B cell (primary cell): ENCODE data around the gene CBX8. TPM values are rescaled to one million over a fixed set of nuclear protein-coding genes. Genes with fewer than 3 reads are reported as not detected.
A peak's percentile ranks its signal among the peaks of the same experiment; 100 is the strongest.

Experiments
- ATAC-seq: fragments of 200-7000 bp; cut with Tn5 transposase; one replicate; pipeline ENCODE4 v1.10.0; 2021; ENCODE audit warnings: low read depth, mild to moderate bottlenecking, moderate number of reproducible peaks, moderate library complexity
- CTCF ChIA-PET: fragments of 350-600 bp; sonication (Branson Sonifier 250); formaldehyde crosslinking; loops from one replicate; lab custom pipeline; 2021; ENCODE audit warnings: antibody characterized with exemption, inconsistent platforms; lab: Charles Lee
- POLR2A ChIA-PET: fragments of 350-600 bp; sonication (Branson Sonifier 250); formaldehyde crosslinking; loops from one replicate; lab custom pipeline; 2021; ENCODE audit warnings: antibody characterized with exemption; lab: Charles Lee
- DNase-seq: peaks from one replicate; pipeline ENCODE4 v3.0.0; 2013
- H2AFZ ChIP-seq: 2 replicates; pipeline ENCODE4 v1.6.1; 2012; ENCODE audit warnings: mild to moderate bottlenecking, low read depth, low read length; ENCODE audit not compliant: insufficient read depth, poor library complexity, severe bottlenecking
- H3K27ac ChIP-seq, 2 donors: 1 replicate in 1 of 2; 2 replicates in 1 of 2; pipeline ENCODE4 v1.5.1; 2012 to 2013; ENCODE audit warnings: low read length in 2 of 2, mild to moderate bottlenecking in 2 of 2, moderate library complexity in 1 of 2
- H3K27me3 ChIP-seq, 4 experiments: fragments of 200-600 bp in 1 of 4; sonication (generic) in 1 of 4; replicated peaks in 1 of 4; 1 replicate in 2 of 4; 2 replicates in 2 of 4; pipeline versions ENCODE4 v1.6.1 to v1.7.0; 2013 to 2016; ENCODE audit warnings: low read length in 3 of 4, mild to moderate bottlenecking in 2 of 4, mixed read lengths in 1 of 4, moderate library complexity in 1 of 4; ENCODE audit not compliant: insufficient read depth in 4 of 4, control insufficient read depth in 3 of 4; ENCODE audit errors: control extremely low read depth in 1 of 4
- H3K36me3 ChIP-seq, 2 experiments: replicated peaks in 1 of 2; 1 replicate in 1 of 2; 2 replicates in 1 of 2; pipeline versions ENCODE4 v1.6.1 to v1.7.1; 2013; ENCODE audit warnings: low read length in 1 of 2; ENCODE audit not compliant: insufficient read depth in 2 of 2, control insufficient read depth in 1 of 2; ENCODE audit errors: control extremely low read depth in 1 of 2, extremely low read depth in 1 of 2
- H3K4me1 ChIP-seq, 2 donors: fragments of 200-600 bp in 1 of 2; sonication (generic) in 1 of 2; 1 replicate in 1 of 2; 2 replicates in 1 of 2; pipeline versions ENCODE4 v1.5.1 to v1.6.1; 2013 to 2017; ENCODE audit warnings: low read length in 2 of 2; ENCODE audit not compliant: control insufficient read depth in 2 of 2, insufficient read depth in 2 of 2
- H3K4me2 ChIP-seq: replicated peaks from 2 replicates; pipeline ENCODE3; 2012; ENCODE audit warnings: mild to moderate bottlenecking, low read depth, low read length; ENCODE audit not compliant: poor library complexity, severe bottlenecking
- H3K4me3 ChIP-seq, 5 experiments: fragments of 200-600 bp in 1 of 5; sonication (generic) in 1 of 5; 1 replicate in 3 of 5; 2 replicates in 2 of 5; pipeline versions ENCODE4 v1.5.1 to v1.7.0; 2011 to 2016; ENCODE audit warnings: low read length in 4 of 5, mild to moderate bottlenecking in 4 of 5, low read depth in 2 of 5, control low read depth in 1 of 5, moderate library complexity in 1 of 5; ENCODE audit not compliant: insufficient read depth in 1 of 5; ENCODE audit errors: control extremely low read depth in 1 of 5, extremely low read depth in 1 of 5
- H3K79me2 ChIP-seq: fragments of 200-600 bp; sonication (generic); one replicate; pipeline ENCODE4 v1.6.0; 2016; ENCODE audit warnings: low read length; ENCODE audit not compliant: control insufficient read depth, insufficient read depth
- H3K9ac ChIP-seq: fragments of 200-600 bp; sonication (generic); 2 replicates; pipeline ENCODE4 v1.6.1; 2017; ENCODE audit warnings: mild to moderate bottlenecking, low read length, moderate library complexity
- H3K9me3 ChIP-seq, 3 donors: one replicate each; pipeline versions ENCODE4 v1.6.1 to v1.7.1; 2013; ENCODE audit warnings: low read length in 2 of 3; ENCODE audit not compliant: control insufficient read depth in 2 of 3, insufficient read depth in 1 of 3; ENCODE audit errors: control extremely low read depth in 1 of 3
- H4K20me1 ChIP-seq: 2 replicates; pipeline ENCODE4 v1.6.0; 2012; ENCODE audit warnings: mild to moderate bottlenecking, low read length; ENCODE audit not compliant: insufficient read depth, control insufficient read depth, poor library complexity, severe bottlenecking
- H3K27ac Mint-ChIP-seq: one replicate; pipeline ENCODE4 v1.8.0; 2021; ENCODE audit warnings: mixed read lengths
- H3K27me3 Mint-ChIP-seq: one replicate; pipeline ENCODE4 v1.8.0; 2021; ENCODE audit warnings: mixed read lengths
- H3K4me1 Mint-ChIP-seq: one replicate; pipeline ENCODE4 v1.8.0; 2021; ENCODE audit warnings: mixed read lengths
- H3K4me3 Mint-ChIP-seq: one replicate; pipeline ENCODE4 v1.8.0; 2021; ENCODE audit warnings: mixed read lengths
- H3K9me3 Mint-ChIP-seq: one replicate; pipeline ENCODE4 v1.8.0; 2022; ENCODE audit warnings: mixed read lengths; ENCODE audit not compliant: insufficient read depth
- EZH2 ChIP-seq: IDR thresholded peaks from 2 replicates; pipeline ENCODE4 v1.6.1; 2012; ENCODE audit warnings: borderline replicate concordance, low read depth, mild to moderate bottlenecking, moderate library complexity, low read length; ENCODE audit not compliant: insufficient read depth, poor library complexity, severe bottlenecking
- WGBS: methylation state at CpG from one replicate; pipeline ENCODE4 v1.1.5; 2013; ENCODE audit warnings: missing lambda C conversion rate; ENCODE audit not compliant: insufficient coverage; 5-methylcytosine and 5-hydroxymethylcytosine counted together
- intact Hi-C: fragments of 100-400 bp; cut with micrococcal nuclease; formaldehyde crosslinking; loops from one replicate; pipeline ENCODE4 v1.10.0; 2022
- polyA plus RNA-seq: library from polyadenylated mRNA; depleted of rRNA; stranded (reverse); fragments of >200 nt; gene quantifications from 2 replicates; pipeline ENCODE4 v1.2.3, GENCODE V29; 2012
- total RNA-seq, 2 donors: library from RNA; stranded (reverse); fragments of 120-200 nt in 1 of 2; gene quantifications; 1 replicate in 1 of 2; 2 replicates in 1 of 2; pipeline versions ENCODE4 v1.2.3 to v1.2.4, GENCODE V29; 2013 to 2022
- TF ChIP-seq, protein P1 (sequence below): fragments of 200-600 bp; IDR thresholded peaks from one replicate; pipeline ENCODE4 v1.8.0; 2022; ENCODE audit warnings: antibody characterized with exemption, mild to moderate bottlenecking

The CBX8 gene
- total and polyA plus RNA-seq, 2 donors (not counting 1 experiment from before 2014, with no cell fraction given): 0.31 to 6.8 TPM

DNA sequence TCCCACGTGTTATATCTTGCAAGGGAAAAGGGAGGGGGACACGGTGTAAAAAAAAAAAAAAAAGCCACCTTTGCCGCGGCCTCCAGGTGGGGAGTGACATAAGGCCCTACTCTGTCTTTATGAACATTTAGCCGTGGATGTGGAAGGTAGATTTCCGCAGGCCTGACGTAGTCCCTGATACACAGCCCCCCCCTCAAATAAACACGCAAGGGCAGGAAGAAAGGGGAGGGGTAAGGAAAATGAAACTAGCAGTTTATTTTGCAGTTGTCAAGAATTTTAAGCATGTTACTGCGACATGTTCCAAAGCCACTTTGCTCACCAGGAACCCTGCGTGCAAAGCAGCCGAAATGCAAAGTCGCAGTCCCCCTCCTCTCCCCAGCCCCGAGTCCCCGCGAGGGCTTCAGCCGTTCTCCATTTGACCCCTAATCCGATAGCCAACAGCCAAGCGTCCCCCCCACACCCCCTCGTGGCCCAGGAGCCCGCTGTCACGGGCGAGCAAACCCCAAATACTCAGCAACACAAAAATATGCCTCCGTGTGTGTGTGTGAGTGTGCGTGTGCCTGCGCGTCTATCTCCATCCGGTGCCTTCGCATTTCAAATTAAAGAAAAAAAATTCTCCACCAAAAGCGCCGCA lies 41.1 kb upstream of the CBX8 start:
- ATAC-seq: no peak

More for the DNA sequence above, 41.1 kb upstream of the CBX8 start:
- CTCF ChIA-PET: interaction anchor here (0.8 to 3.4 kb wide), 7 partner anchors 20 to 133 kb away, joined by 3 to 21 read pairs (median 4); no protein-coding TSS in a partner anchor
- Histone ChIP-seq H3K4me1 (peaks cover 55 to 75% of the 10 kb centered on the region in 2 donors), H3K4me2 (peak overlapping the region; percentile 94), H3K4me3 (peak overlapping the region; percentile 63 to 99 (median 94)), H3K79me2 (peaks cover 44% of the 10 kb centered on the region), H3K9ac (peak overlapping the region; percentile 85), H4K20me1 (peaks cover 90% of the 10 kb centered on the region), H3K27ac (peak overlapping the region; percentile 66 to 67), H3K9me3 (peaks cover 0 to 37% (median 0%) of the 10 kb centered on the region in 3 donors), H3K27me3 (peaks cover 0 to 34% (median 24%) of the 10 kb centered on the region in 4 experiments), H3K36me3 (peaks cover 0 to 32% of the 10 kb centered on the region in 2 experiments), H2AFZ (peak overlapping the region; percentile 51)
- WGBS: 3% methylated on average over 10 of the region's 30 CpGs
- Mint-ChIP-seq H3K27ac (peak overlapping the region; percentile 98), H3K9me3 (no peaks in the 10 kb centered on the region), H3K27me3 (peaks cover 12% of the 10 kb centered on the region), H3K4me3 (peak overlapping the region; percentile 98), H3K4me1 (peaks cover 53% of the 10 kb centered on the region)
- intact Hi-C loops: loop anchor here (1.0 to 10.0 kb wide), 6 partner anchors 33 to 1703 kb away; partner anchors contain the start of genes CBX8, ENPP7 and TMC8
- TF ChIP-seq, protein P1, sequence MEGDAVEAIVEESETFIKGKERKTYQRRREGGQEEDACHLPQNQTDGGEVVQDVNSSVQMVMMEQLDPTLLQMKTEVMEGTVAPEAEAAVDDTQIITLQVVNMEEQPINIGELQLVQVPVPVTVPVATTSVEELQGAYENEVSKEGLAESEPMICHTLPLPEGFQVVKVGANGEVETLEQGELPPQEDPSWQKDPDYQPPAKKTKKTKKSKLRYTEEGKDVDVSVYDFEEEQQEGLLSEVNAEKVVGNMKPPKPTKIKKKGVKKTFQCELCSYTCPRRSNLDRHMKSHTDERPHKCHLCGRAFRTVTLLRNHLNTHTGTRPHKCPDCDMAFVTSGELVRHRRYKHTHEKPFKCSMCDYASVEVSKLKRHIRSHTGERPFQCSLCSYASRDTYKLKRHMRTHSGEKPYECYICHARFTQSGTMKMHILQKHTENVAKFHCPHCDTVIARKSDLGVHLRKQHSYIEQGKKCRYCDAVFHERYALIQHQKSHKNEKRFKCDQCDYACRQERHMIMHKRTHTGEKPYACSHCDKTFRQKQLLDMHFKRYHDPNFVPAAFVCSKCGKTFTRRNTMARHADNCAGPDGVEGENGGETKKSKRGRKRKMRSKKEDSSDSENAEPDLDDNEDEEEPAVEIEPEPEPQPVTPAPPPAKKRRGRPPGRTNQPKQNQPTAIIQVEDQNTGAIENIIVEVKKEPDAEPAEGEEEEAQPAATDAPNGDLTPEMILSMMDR: no peak
- no peak for TF ChIP-seq EZH2
- DNase-seq: peak; percentile 81
- POLR2A ChIA-PET: interaction anchor here (0.6 to 6.9 kb wide), 11 partner anchors 19 to 1671 kb away, joined by 3 to 45 read pairs (median 4); partner anchors contain the start of gene CBX8
